H1 (cell line): ENCODE results near the gene NHS. TPM values are rescaled to one million over a fixed set of nuclear protein-coding genes. Genes with fewer than 3 reads are reported as not detected.

Source experiments
- CTCF ChIA-PET: fragments of 300-600 bp; sonication (Branson Sonifier 250); formaldehyde crosslinking; loops from one replicate; lab custom pipeline; 2021; ENCODE audit not compliant: partially characterized antibody; lab: Charles Lee
- POLR2A ChIA-PET: fragments of 300-600 bp; sonication (Branson Sonifier 250); formaldehyde crosslinking; loops from one replicate; lab custom pipeline; 2021; ENCODE audit warnings: inconsistent platforms; ENCODE audit not compliant: partially characterized antibody; lab: Charles Lee
- DNase-seq, 2 experiments: peaks; one replicate each; pipeline versions ENCODE4 v3.0.0 to v3.0.0-alpha.2; 2010 to 2022; ENCODE audit warnings: low spot score in 2 of 2, low read depth in 1 of 2, mixed read lengths in 1 of 2
- FAIRE-seq: peaks from 2 replicates; lab custom pipeline; 2011; peaks lifted over from hg19 to GRCh38; lab: Jason Lieb, UNC
- H2AFZ ChIP-seq: 2 replicates; pipeline ENCODE4 v1.8.1; 2012; ENCODE audit warnings: low read length, inconsistent platforms
- H2AK5ac ChIP-seq: 2 replicates; pipeline ENCODE4 v1.6.1; 2013; ENCODE audit warnings: low read depth, low read length
- H2BK120ac ChIP-seq: replicated peaks from 2 replicates; pipeline ENCODE3; 2013; ENCODE audit warnings: low read depth, low read length, inconsistent platforms
- H2BK12ac ChIP-seq: 2 replicates; pipeline ENCODE4 v1.6.1; 2013; ENCODE audit warnings: low read depth, low read length
- H2BK15ac ChIP-seq: 2 replicates; pipeline ENCODE4 v1.6.1; 2013; ENCODE audit warnings: low read length
- H2BK20ac ChIP-seq: 2 replicates; pipeline ENCODE4 v1.6.1; 2013; ENCODE audit warnings: low read length
- H2BK5ac ChIP-seq: 2 replicates; pipeline ENCODE4 v1.6.1; 2013; ENCODE audit warnings: low read depth, low read length
- H3K14ac ChIP-seq: 2 replicates; pipeline ENCODE4 v1.6.1; 2013; ENCODE audit warnings: inconsistent platforms; ENCODE audit not compliant: insufficient read length
- H3K18ac ChIP-seq: 2 replicates; pipeline ENCODE4 v1.6.1; 2013; ENCODE audit warnings: low read length; ENCODE audit errors: extremely low read depth
- H3K23ac ChIP-seq: 2 replicates; pipeline ENCODE4 v1.6.1; 2013; ENCODE audit warnings: inconsistent platforms; ENCODE audit not compliant: insufficient read length
- H3K23me2 ChIP-seq: 2 replicates; pipeline ENCODE4 v1.6.1; 2013; ENCODE audit warnings: low read depth, low read length
- H3K27ac ChIP-seq: 2 replicates; pipeline ENCODE4 v1.6.1; 2011; ENCODE audit warnings: low read depth, low read length, inconsistent platforms
- H3K27me3 ChIP-seq, 4 experiments: replicated peaks in 1 of 4; 1 replicate in 1 of 4; 2 replicates in 3 of 4; pipeline versions ENCODE4 v1.6.1 to v1.8.1; 2011 to 2013; ENCODE audit warnings: low read length in 3 of 4, mild to moderate bottlenecking in 3 of 4, inconsistent platforms in 2 of 4, mixed read lengths in 2 of 4, moderate library complexity in 1 of 4; ENCODE audit not compliant: control insufficient read depth in 3 of 4, insufficient read depth in 3 of 4; ENCODE audit errors: extremely low read depth in 1 of 4
- H3K36me3 ChIP-seq, 4 experiments: 2 replicates each; pipeline versions ENCODE4 v1.6.1 to v1.8.1; 2011 to 2013; ENCODE audit warnings: mild to moderate bottlenecking in 4 of 4, low read length in 3 of 4, moderate library complexity in 2 of 4, control low read depth in 1 of 4, inconsistent platforms in 1 of 4; ENCODE audit not compliant: insufficient read depth in 4 of 4, control insufficient read depth in 2 of 4
- H3K4ac ChIP-seq: replicated peaks from 2 replicates; pipeline ENCODE3; 2013; ENCODE audit warnings: low read length, low read depth, mixed read lengths, inconsistent platforms; ENCODE audit not compliant: insufficient read length
- H3K4me1 ChIP-seq, 4 experiments: replicated peaks in 1 of 4; 1 replicate in 1 of 4; 2 replicates in 3 of 4; pipeline versions ENCODE4 v1.6.1 to v1.8.1; 2011 to 2013; ENCODE audit warnings: low read length in 3 of 4, inconsistent platforms in 2 of 4, mixed read lengths in 1 of 4; ENCODE audit not compliant: insufficient read depth in 4 of 4, control insufficient read depth in 3 of 4
- H3K4me2 ChIP-seq, 2 experiments: 2 replicates each; pipeline versions ENCODE4 v1.6.1 to v1.8.1; 2011 to 2013; ENCODE audit warnings: low read depth in 2 of 2, low read length in 2 of 2, control low read depth in 1 of 2, inconsistent platforms in 1 of 2, mild to moderate bottlenecking in 1 of 2; ENCODE audit not compliant: insufficient read depth in 1 of 2
- H3K4me3 ChIP-seq, 4 experiments: fragments of 200-600, 300-600 bp in 1 of 4; sonication (generic), shearing (Covaris generic), sonication (Bioruptor Twin) in 1 of 4; 2 replicates each; pipeline versions ENCODE4 v1.5.1 to v1.8.1; 2011 to 2016; ENCODE audit warnings: low read length in 4 of 4, low read depth in 3 of 4, control low read depth in 2 of 4, inconsistent platforms in 2 of 4, mild to moderate bottlenecking in 2 of 4, mixed read lengths in 1 of 4, moderate library complexity in 1 of 4; ENCODE audit not compliant: insufficient read depth in 2 of 4; ENCODE audit errors: extremely low read depth in 1 of 4
- H3K56ac ChIP-seq: replicated peaks from 2 replicates; pipeline ENCODE3; 2013; ENCODE audit warnings: low read depth, mild to moderate bottlenecking, mixed read lengths, low read length, inconsistent platforms; ENCODE audit not compliant: insufficient read length
- H3K79me1 ChIP-seq: 2 replicates; pipeline ENCODE4 v1.6.1; 2013; ENCODE audit warnings: low read depth, low read length, control low read depth
- H3K79me2 ChIP-seq, 2 experiments: 2 replicates each; pipeline versions ENCODE4 v1.6.1 to v1.8.1; 2012 to 2013; ENCODE audit warnings: low read length in 2 of 2, mild to moderate bottlenecking in 2 of 2, inconsistent platforms in 1 of 2; ENCODE audit not compliant: insufficient read depth in 2 of 2, control insufficient read depth in 1 of 2
- H3K9ac ChIP-seq, 4 experiments: replicated peaks in 1 of 4; 1 replicate in 1 of 4; 2 replicates in 3 of 4; pipeline versions ENCODE4 v1.6.1 to v1.8.1; 2011 to 2013; ENCODE audit warnings: low read depth in 3 of 4, low read length in 3 of 4, control low read depth in 2 of 4, mild to moderate bottlenecking in 2 of 4, moderate library complexity in 2 of 4, inconsistent platforms in 1 of 4; ENCODE audit errors: extremely low read depth in 1 of 4
- H3K9me3 ChIP-seq, 2 experiments: 2 replicates each; pipeline versions ENCODE4 v1.6.1 to v1.8.1; 2012 to 2013; ENCODE audit warnings: mild to moderate bottlenecking in 2 of 2, moderate library complexity in 2 of 2, control low read depth in 1 of 2, inconsistent platforms in 1 of 2, low read depth in 1 of 2, low read length in 1 of 2, mixed read lengths in 1 of 2; ENCODE audit not compliant: insufficient read depth in 2 of 2
- H4K20me1 ChIP-seq, 2 experiments: replicated peaks in 1 of 2; 2 replicates each; pipeline versions ENCODE3 to v1.8.1; 2011 to 2013; ENCODE audit warnings: inconsistent platforms in 2 of 2, low read length in 2 of 2, mild to moderate bottlenecking in 1 of 2; ENCODE audit not compliant: insufficient read depth in 2 of 2, control insufficient read depth in 1 of 2
- H4K5ac ChIP-seq: 2 replicates; pipeline ENCODE4 v1.6.1; 2013; ENCODE audit warnings: low read length, low read depth, mixed read lengths, inconsistent platforms; ENCODE audit not compliant: insufficient read length
- H4K8ac ChIP-seq: 2 replicates; pipeline ENCODE4 v1.8.0; 2013; ENCODE audit warnings: mild to moderate bottlenecking, moderate library complexity, low read length, inconsistent platforms; ENCODE audit not compliant: insufficient read depth; ENCODE audit errors: extremely low read depth
- H4K91ac ChIP-seq: replicated peaks from 2 replicates; pipeline ENCODE3; 2013; ENCODE audit warnings: low read length, mixed read lengths, inconsistent platforms; ENCODE audit not compliant: insufficient read length
- JUND ChIP-seq: IDR thresholded peaks from 2 replicates; pipeline ENCODE4 v1.6.1; 2011; ENCODE audit warnings: mild to moderate bottlenecking, improper control_type of control experiment, low read length
- SRF ChIP-seq: IDR thresholded peaks from 2 replicates; pipeline ENCODE4 v1.6.1; 2011; ENCODE audit warnings: mild to moderate bottlenecking, low read depth, low read length, moderate library complexity
- WGBS, 2 experiments: shearing (Covaris generic) in 1 of 2; methylation state at CpG; one replicate each; pipeline versions ENCODE4 v1.1.6 to v1.1.7; 2013 to 2015; ENCODE audit warnings: low lambda C conversion rate in 2 of 2, mixed read lengths in 2 of 2, inconsistent platforms in 1 of 2, low coverage in 1 of 2, missing lambda C conversion rate in 1 of 2; ENCODE audit not compliant: insufficient replicate concordance in 2 of 2, insufficient coverage in 1 of 2, insufficient read length in 1 of 2; ENCODE audit errors: extremely low coverage in 1 of 2, missing lambda C conversion rate in 1 of 2; 5-methylcytosine and 5-hydroxymethylcytosine counted together
- polyA plus RNA-seq, 7 experiments: library from polyadenylated mRNA; depleted of rRNA in 3 of 7; stranded (reverse) in 5 of 7; unstranded in 2 of 7; fragments of >200 nt in 5 of 7; fragments of 200-250 nt in 2 of 7; gene quantifications; 1 replicate in 5 of 7; 2 replicates in 1 of 7; 4 replicates in 1 of 7; pipeline versions ENCODE4 v1.2.1 to v1.2.3, GENCODE V29; 2011 to 2013; ENCODE audit warnings: missing spikeins in 2 of 7, mixed read lengths in 2 of 7
- total RNA-seq: library from RNA; stranded (reverse); fragmentation: NEBNext Ultra II Directional; extraction: Animal tissue kit (Norgen Biotek cat#: 25700); gene quantifications from 2 replicates; pipeline ENCODE4 v1.2.1, GENCODE V29; 2021

NHS gene
- total and polyA plus RNA-seq, 2 of the 8 experiments (the other 6 are each of a cell fraction or from before 2014, with no cell fraction given), result 2.2 to 6.7 TPM

DNA sequence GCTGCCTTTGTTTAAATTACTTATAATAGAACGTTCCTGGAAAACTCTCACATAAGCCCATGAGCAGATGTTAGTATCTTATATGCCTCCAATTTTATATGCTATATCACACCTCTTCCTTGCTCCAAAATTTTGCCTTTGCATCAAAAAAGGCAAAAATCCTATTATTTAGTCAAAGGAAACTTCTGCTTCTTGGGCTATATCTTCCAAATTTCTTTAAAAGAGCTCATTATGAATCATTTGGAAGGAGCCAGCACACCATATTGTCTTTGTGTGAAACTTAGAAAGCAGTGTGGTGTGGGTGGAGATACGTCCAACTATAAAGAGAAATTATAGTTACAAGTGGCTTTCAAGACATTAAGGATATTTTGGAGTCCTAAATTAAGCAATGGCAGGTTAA is 35.7 kb downstream of the NHS start (continued):
- no peak for TF ChIP-seq JUND

DNA sequence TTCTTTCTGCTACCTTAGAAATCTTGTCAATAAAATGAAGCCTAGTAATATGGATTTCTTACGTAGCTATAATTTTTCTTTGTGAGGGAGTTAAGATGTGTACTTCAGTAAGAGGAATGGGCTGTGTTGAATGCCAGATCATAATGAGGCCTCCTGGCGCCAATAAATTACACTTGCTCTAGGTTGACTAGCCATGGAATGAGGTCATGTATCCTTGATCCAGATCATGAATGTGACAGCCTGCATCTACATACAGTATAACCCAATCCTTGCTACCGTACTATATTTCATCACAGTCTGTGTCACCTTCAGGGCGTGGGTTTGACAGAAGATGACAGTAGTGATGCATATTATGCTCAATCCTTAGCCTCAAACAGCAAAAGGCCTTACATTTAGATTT is 36.2 kb downstream of the NHS start:
- H3K4ac ChIP-seq, result no peak overlapping the region
- H3K4me1 ChIP-seq, result peaks cover 2 to 31% (median 10%) of the 10 kb centered on the region in 4 experiments; a peak in 5 of 7 replicates
- no peaks in the 10 kb centered on the region for H3K36me3 ChIP-seq
- H3K23ac ChIP-seq, result no peak overlapping the region
- H2AK5ac ChIP-seq, result no peak overlapping the region
- H3K23me2 ChIP-seq, result no peaks in the 10 kb centered on the region
- no peak overlapping the region for H2BK12ac ChIP-seq
- H3K56ac ChIP-seq, result no peak overlapping the region
- H3K27me3 ChIP-seq, result no peaks in the 10 kb centered on the region
- no peak overlapping the region for H3K18ac ChIP-seq
- no peak overlapping the region for H3K14ac ChIP-seq
- ChIA-PET POLR2A (no interaction called here), CTCF (no interaction called here)
- no peak overlapping the region for H4K91ac ChIP-seq
- no peaks in the 10 kb centered on the region for H3K9me3 ChIP-seq
- H4K20me1 ChIP-seq, result no peaks in the 10 kb centered on the region
- no peaks in the 10 kb centered on the region for H3K79me2 ChIP-seq
- H3K4me2 ChIP-seq, result no peak overlapping the region
- no peak overlapping the region for H4K8ac ChIP-seq
- H3K79me1 ChIP-seq, result no peaks in the 10 kb centered on the region
- H3K4me3 ChIP-seq, result no peak overlapping the region
- 83% methylated on average over 4 of the region's 4 CpGs; no CpG with 5 or more reads in 1 of the 2 experiments for whole genome bisulfite sequencing, 2 experiments
- DNase-seq, result no peak
- H2BK20ac ChIP-seq, result no peak overlapping the region
- H2BK5ac ChIP-seq, result no peak overlapping the region
- H2AFZ ChIP-seq, result no peak overlapping the region
- H3K9ac ChIP-seq, result no peak overlapping the region
- no peak for FAIRE-seq
- no peak overlapping the region for H3K27ac ChIP-seq
- no peak overlapping the region for H4K5ac ChIP-seq
- no peak overlapping the region for H2BK120ac ChIP-seq
- H2BK15ac ChIP-seq, result no peak overlapping the region
- no peak for TF ChIP-seq SRF
